GM18519 (cell line): Measurements from ENCODE around the gene SULF2.
"Not testable (repeated sequence)": the region's sequence is repeated elsewhere in the genome, so short reads cannot be mapped to it uniquely, and the experiment has no call there.

Source experiments
- ATAC-seq: cut with Tn5 transposase; IDR thresholded peaks from one replicate; pipeline ENCODE4 v1.9.1; 2021; ENCODE audit warnings: mild to moderate bottlenecking, moderate library complexity; ENCODE audit not compliant: unreplicated experiment, low FRiP score

The SULF2 gene

GRCh38 chr20:47785311-47785853, at the start of gene SULF2:
Gene SULF2, minus strand, starts transcription at chr20:47785481. Its CDS starts 28,118 bp downstream, at chr20:47757363.
- ATAC-seq: no peak

GRCh38 chr20:47831675-47832074, 46.4 kb upstream of the SULF2 start:
- ATAC-seq: not testable (repeated sequence)

- not testable (repeated sequence) for ATAC-seq
These were observed 41.4 kb upstream of the SULF2 start for GRCh38 chr20:47826716-47827115.

GRCh38 chr20:47826006-47826405, 40.7 kb upstream of the SULF2 start:
- not testable (repeated sequence) for ATAC-seq

GRCh38 chr20:47825011-47825762, 39.9 kb upstream of the SULF2 start:
- no peak for ATAC-seq

- ATAC-seq: not testable (repeated sequence)
These were observed 38.7 kb upstream of the SULF2 start for GRCh38 chr20:47823941-47824340.

- no peak for ATAC-seq
These were observed 36.3 kb upstream of the SULF2 start for GRCh38 chr20:47821481-47822100.

GRCh38 chr20:47818996-47819609, 33.8 kb upstream of the SULF2 start:
- no peak for ATAC-seq

GRCh38 chr20:47818466-47818865, 33.2 kb upstream of the SULF2 start:
- no peak for ATAC-seq

GRCh38 chr20:47818016-47818415, 32.7 kb upstream of the SULF2 start:
- ATAC-seq: no peak

- ATAC-seq: no peak
These were observed 32.3 kb upstream of the SULF2 start for GRCh38 chr20:47817573-47817972.

GRCh38 chr20:47816487-47817451, 31.5 kb upstream of the SULF2 start:
- ATAC-seq: no peak

- no peak for ATAC-seq
These were observed 30.6 kb upstream of the SULF2 start for GRCh38 chr20:47815866-47816265.

- ATAC-seq: no peak
These were observed 30.1 kb upstream of the SULF2 start for GRCh38 chr20:47815416-47815806.

- no peak for ATAC-seq
These were observed 29.5 kb upstream of the SULF2 start for GRCh38 chr20:47814632-47815415.

GRCh38 chr20:47810721-47811347, 25.6 kb upstream of the SULF2 start:
- ATAC-seq: no peak

- ATAC-seq: no peak
These were observed 24.9 kb upstream of the SULF2 start for GRCh38 chr20:47810116-47810677.

GRCh38 chr20:47809161-47809960, 24.1 kb upstream of the SULF2 start:
- no peak for ATAC-seq
